C4-2B (cell line): ENCODE results near the gene VASN.

Source experiments
- H3K27ac ChIP-seq: fragments of 450-650 bp; 2 replicates; pipeline ENCODE4 v1.5.1; 2017
- ZFX ChIP-seq: fragments of 450-650 bp; IDR thresholded peaks from 2 replicates; pipeline ENCODE4 v1.6.1; 2017
- TF ChIP-seq, protein P1 (sequence below): fragments of 450-650 bp; conservative IDR thresholded peaks from 2 replicates; pipeline ENCODE4 v1.5.1; 2017; ENCODE audit warnings: mild to moderate bottlenecking

Gene VASN

GRCh38 chr16:4401510-4401909, 29.9 kb downstream of the VASN start:
- TF ChIP-seq, protein P1, sequence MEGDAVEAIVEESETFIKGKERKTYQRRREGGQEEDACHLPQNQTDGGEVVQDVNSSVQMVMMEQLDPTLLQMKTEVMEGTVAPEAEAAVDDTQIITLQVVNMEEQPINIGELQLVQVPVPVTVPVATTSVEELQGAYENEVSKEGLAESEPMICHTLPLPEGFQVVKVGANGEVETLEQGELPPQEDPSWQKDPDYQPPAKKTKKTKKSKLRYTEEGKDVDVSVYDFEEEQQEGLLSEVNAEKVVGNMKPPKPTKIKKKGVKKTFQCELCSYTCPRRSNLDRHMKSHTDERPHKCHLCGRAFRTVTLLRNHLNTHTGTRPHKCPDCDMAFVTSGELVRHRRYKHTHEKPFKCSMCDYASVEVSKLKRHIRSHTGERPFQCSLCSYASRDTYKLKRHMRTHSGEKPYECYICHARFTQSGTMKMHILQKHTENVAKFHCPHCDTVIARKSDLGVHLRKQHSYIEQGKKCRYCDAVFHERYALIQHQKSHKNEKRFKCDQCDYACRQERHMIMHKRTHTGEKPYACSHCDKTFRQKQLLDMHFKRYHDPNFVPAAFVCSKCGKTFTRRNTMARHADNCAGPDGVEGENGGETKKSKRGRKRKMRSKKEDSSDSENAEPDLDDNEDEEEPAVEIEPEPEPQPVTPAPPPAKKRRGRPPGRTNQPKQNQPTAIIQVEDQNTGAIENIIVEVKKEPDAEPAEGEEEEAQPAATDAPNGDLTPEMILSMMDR = no peak
- TF ChIP-seq ZFX = no peak
- H3K27ac ChIP-seq = no peak overlapping the region

GRCh38 chr16:4402439-4403132, 30.9 kb downstream of the VASN start:
- TF ChIP-seq, protein P1 = peak; percentile 97
- TF ChIP-seq ZFX = no peak
- H3K27ac ChIP-seq = no peak overlapping the region

GRCh38 chr16:4403133-4403949, 31.7 kb downstream of the VASN start:
- no peak overlapping the region for H3K27ac ChIP-seq
- TF ChIP-seq, protein P1 = no peak
- TF ChIP-seq ZFX = no peak

- no peak overlapping the region for H3K27ac ChIP-seq
- no peak for TF ChIP-seq ZFX
- TF ChIP-seq, protein P1 = peak; percentile 76
These were observed 32.8 kb downstream of the VASN start for GRCh38 chr16:4404247-4404966.

DNA sequence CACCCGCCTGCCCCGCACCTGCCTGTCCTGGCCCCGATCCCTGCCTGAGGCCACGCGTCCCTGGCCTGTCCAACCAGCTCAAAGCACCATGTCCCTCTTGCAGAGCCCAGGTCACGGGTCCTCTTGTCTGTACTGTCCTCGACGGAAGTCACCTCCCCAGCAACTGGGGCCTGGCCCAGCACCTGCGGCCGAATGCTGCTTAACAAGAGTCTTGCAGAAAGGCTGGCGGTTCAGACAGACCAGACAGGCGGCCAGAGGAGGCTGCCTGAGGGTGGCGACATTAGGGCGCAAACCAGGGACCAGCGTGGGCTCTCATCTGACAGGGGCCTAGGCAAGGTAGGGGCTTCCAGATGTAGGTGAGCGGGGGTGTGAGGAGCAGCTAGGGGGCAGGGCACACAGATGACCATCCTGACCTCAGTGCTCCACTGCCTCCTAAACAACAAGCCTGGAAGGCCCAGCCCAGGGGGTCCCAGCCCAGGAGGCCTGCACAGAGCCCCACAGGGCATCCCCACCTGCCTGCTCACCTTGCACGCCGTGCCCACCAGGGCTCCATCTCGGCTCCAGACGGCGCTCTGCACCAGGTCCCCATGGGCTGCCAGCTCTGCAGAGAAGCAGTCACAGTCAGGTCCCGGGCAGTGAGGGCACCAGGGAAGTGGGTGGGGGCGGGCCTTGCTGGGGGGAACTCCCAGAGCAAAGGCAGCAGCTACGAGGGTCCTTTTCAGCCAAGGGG, 33.5 kb downstream of the VASN start:
- TF ChIP-seq, protein P1 = no peak
- TF ChIP-seq ZFX = no peak
- no peak overlapping the region for H3K27ac ChIP-seq

GRCh38 chr16:4407543-4408322, 36.1 kb downstream of the VASN start:
- TF ChIP-seq, protein P1 = no peak
- TF ChIP-seq ZFX = no peak
- H3K27ac ChIP-seq = no peak overlapping the region
